Neuronal stem cell (in vitro differentiated cells): ENCODE data around the gene SFXN1.

Source experiments
- DNase-seq: peaks from one replicate; pipeline ENCODE4 v3.0.0-alpha.2; 2013; ENCODE audit warnings: low spot score
- H2AFZ ChIP-seq: one replicate; pipeline ENCODE4 v1.6.1; 2013; ENCODE audit warnings: mild to moderate bottlenecking, low read length, inconsistent platforms
- H2AK5ac ChIP-seq: 2 replicates; pipeline ENCODE4 v1.6.1; 2013; ENCODE audit warnings: low read depth, mild to moderate bottlenecking, inconsistent platforms, low read length, moderate library complexity, mixed read lengths
- H2BK120ac ChIP-seq: 2 replicates; pipeline ENCODE4 v1.6.1; 2013; ENCODE audit warnings: low read depth, mild to moderate bottlenecking, inconsistent platforms, low read length, moderate library complexity, mixed read lengths
- H2BK12ac ChIP-seq: one replicate; pipeline ENCODE4 v1.6.1; 2013; ENCODE audit warnings: low read length, inconsistent platforms
- H2BK15ac ChIP-seq: 2 replicates; pipeline ENCODE4 v1.6.1; 2013; ENCODE audit warnings: mild to moderate bottlenecking, low read length, inconsistent platforms, mixed read lengths
- H2BK5ac ChIP-seq: one replicate; pipeline ENCODE4 v1.6.1; 2013; ENCODE audit warnings: inconsistent platforms, mild to moderate bottlenecking, low read length, moderate library complexity
- H3K14ac ChIP-seq: one replicate; pipeline ENCODE4 v1.6.1; 2013; ENCODE audit warnings: low read length, inconsistent platforms
- H3K18ac ChIP-seq: 2 replicates; pipeline ENCODE4 v1.6.1; 2013; ENCODE audit warnings: low read length, inconsistent platforms
- H3K23ac ChIP-seq: 2 replicates; pipeline ENCODE4 v1.6.1; 2013; ENCODE audit warnings: low read depth, mild to moderate bottlenecking, mixed read lengths, low read length, inconsistent platforms; ENCODE audit not compliant: poor library complexity
- H3K27ac ChIP-seq: replicated peaks from 3 replicates; pipeline ENCODE4 v1.5.1; 2013; ENCODE audit warnings: low read length, inconsistent platforms
- H3K27me3 ChIP-seq, 3 experiments: 2 replicates each; pipeline ENCODE4 v1.6.1; 2013; ENCODE audit warnings: low read length in 3 of 3, mild to moderate bottlenecking in 2 of 3, inconsistent platforms in 1 of 3, low read depth in 1 of 3, mixed read lengths in 1 of 3, moderate library complexity in 1 of 3; ENCODE audit not compliant: control insufficient read depth in 3 of 3, insufficient read depth in 3 of 3
- H3K36me3 ChIP-seq, 2 donors: replicated peaks in 1 of 2; 2 replicates each; pipeline ENCODE4 v1.6.1; 2013; ENCODE audit warnings: low read length in 2 of 2; ENCODE audit not compliant: control insufficient read depth in 2 of 2, insufficient read depth in 2 of 2
- H3K4ac ChIP-seq: 2 replicates; pipeline ENCODE4 v1.6.1; 2013; ENCODE audit warnings: inconsistent platforms, mild to moderate bottlenecking, low read length, moderate library complexity
- H3K4me1 ChIP-seq, 2 donors: 1 replicate in 1 of 2; 2 replicates in 1 of 2; pipeline ENCODE4 v1.6.1; 2013; ENCODE audit warnings: low read length in 2 of 2, low read depth in 1 of 2; ENCODE audit not compliant: control insufficient read depth in 2 of 2, insufficient read depth in 1 of 2
- H3K4me2 ChIP-seq: one replicate; pipeline ENCODE4 v1.6.1; 2013; ENCODE audit warnings: mild to moderate bottlenecking, low read length, inconsistent platforms; ENCODE audit not compliant: insufficient read depth, poor library complexity, severe bottlenecking
- H3K4me3 ChIP-seq, 2 donors: 2 replicates each; pipeline ENCODE4 v1.5.1; 2013; ENCODE audit warnings: low read length in 2 of 2, mild to moderate bottlenecking in 2 of 2, inconsistent platforms in 1 of 2, moderate library complexity in 1 of 2
- H3K79me1 ChIP-seq: one replicate; pipeline ENCODE4 v1.6.1; 2013; ENCODE audit warnings: low read depth, mild to moderate bottlenecking, inconsistent platforms, low read length, moderate library complexity
- H3K9ac ChIP-seq: one replicate; pipeline ENCODE4 v1.6.1; 2013; ENCODE audit warnings: mild to moderate bottlenecking, low read depth, low read length, inconsistent platforms; ENCODE audit not compliant: poor library complexity
- H3K9me3 ChIP-seq, 2 donors: replicated peaks in 1 of 2; 2 replicates each; pipeline versions ENCODE3 to v1.6.1; 2013; ENCODE audit warnings: low read length in 2 of 2, mild to moderate bottlenecking in 2 of 2, inconsistent platforms in 1 of 2, low read depth in 1 of 2, mixed read lengths in 1 of 2, moderate library complexity in 1 of 2; ENCODE audit not compliant: control insufficient read depth in 2 of 2, insufficient read depth in 1 of 2
- H4K8ac ChIP-seq: one replicate; pipeline ENCODE4 v1.6.1; 2013; ENCODE audit warnings: low read depth, mild to moderate bottlenecking, inconsistent platforms, low read length, moderate library complexity
- H4K91ac ChIP-seq: one replicate; pipeline ENCODE4 v1.6.1; 2013; ENCODE audit warnings: low read length, low read depth, mild to moderate bottlenecking, inconsistent platforms; ENCODE audit not compliant: poor library complexity
- WGBS, 2 donors: extraction: QIAGEN DNeasy Blood & Tissue Kit; methylation state at CpG; one replicate each; pipeline ENCODE4 v1.1.7; 2013; ENCODE audit warnings: missing lambda C conversion rate in 2 of 2, mixed read lengths in 1 of 2; ENCODE audit not compliant: insufficient read length in 2 of 2, insufficient replicate concordance in 1 of 2; ENCODE audit errors: extremely low coverage in 2 of 2; 5-methylcytosine and 5-hydroxymethylcytosine counted together

SFXN1 gene

GRCh38 chr5:175523292-175523691, 44.9 kb downstream of the SFXN1 start:
- Histone ChIP-seq H3K4ac (no peak overlapping the region), H2BK15ac (no peak overlapping the region), H3K27me3 (no peaks in the 10 kb centered on the region), H3K4me2 (no peak overlapping the region), H3K14ac (no peak overlapping the region), H3K9me3 (peaks cover 2 to 6% of the 10 kb centered on the region in 2 donors), H3K4me1 (no peaks in the 10 kb centered on the region), H3K18ac (no peak overlapping the region), H4K91ac (no peak overlapping the region), H2BK120ac (no peak overlapping the region), H3K27ac (no peak overlapping the region), H2AK5ac (no peak overlapping the region), H4K8ac (no peak overlapping the region), H2BK12ac (no peak overlapping the region), H3K23ac (no peak overlapping the region), H3K79me1 (no peaks in the 10 kb centered on the region), H3K4me3 (no peak overlapping the region), H2AFZ (no peak overlapping the region), H2BK5ac (no peak overlapping the region), H3K9ac (no peak overlapping the region), H3K36me3 (peaks cover 31 to 97% of the 10 kb centered on the region in 2 donors)
- DNase-seq, result no peak

- no peaks in the 10 kb centered on the region for H3K4me1 ChIP-seq
- H4K91ac ChIP-seq, result no peak overlapping the region
- H3K4ac ChIP-seq, result no peak overlapping the region
- H3K9ac ChIP-seq, result no peak overlapping the region
- H3K79me1 ChIP-seq, result no peaks in the 10 kb centered on the region
- no peak overlapping the region for H3K4me3 ChIP-seq
- no peaks in the 10 kb centered on the region for H3K27me3 ChIP-seq
- no peak overlapping the region for H2BK120ac ChIP-seq
- no peak overlapping the region for H3K14ac ChIP-seq
- no peak overlapping the region for H4K8ac ChIP-seq
- H2AFZ ChIP-seq, result no peak overlapping the region
- no peak overlapping the region for H3K23ac ChIP-seq
- no peak overlapping the region for H2BK15ac ChIP-seq
- DNase-seq, result no peak
- no peaks in the 10 kb centered on the region for H3K9me3 ChIP-seq
- no CpG with 5 or more reads among the region's 1 CpG for WGBS, 2 donors
- no peak overlapping the region for H3K27ac ChIP-seq
- H3K18ac ChIP-seq, result no peak overlapping the region
- no peak overlapping the region for H2BK12ac ChIP-seq
- H2BK5ac ChIP-seq, result no peak overlapping the region
- H2AK5ac ChIP-seq, result no peak overlapping the region
- no peak overlapping the region for H3K4me2 ChIP-seq
- peaks cover 28 to 95% of the 10 kb centered on the region in 2 donors for H3K36me3 ChIP-seq
Observed at GRCh38 chr5:175524211-175524610, 45.9 kb downstream of the SFXN1 start.

- H3K9me3 ChIP-seq, result no peaks in the 10 kb centered on the region
- H3K23ac ChIP-seq, result no peak overlapping the region
- H2BK15ac ChIP-seq, result no peak overlapping the region
- no peak overlapping the region for H4K91ac ChIP-seq
- H3K36me3 ChIP-seq, result peaks cover 20 to 85% of the 10 kb centered on the region in 2 donors
- H2BK12ac ChIP-seq, result no peak overlapping the region
- no peak overlapping the region for H3K4me3 ChIP-seq
- H4K8ac ChIP-seq, result no peak overlapping the region
- no peak overlapping the region for H3K9ac ChIP-seq
- no peak overlapping the region for H3K27ac ChIP-seq
- H2BK5ac ChIP-seq, result no peak overlapping the region
- no peak overlapping the region for H3K18ac ChIP-seq
- no peaks in the 10 kb centered on the region for H3K4me1 ChIP-seq
- no peak overlapping the region for H2AK5ac ChIP-seq
- H3K14ac ChIP-seq, result no peak overlapping the region
- H3K4me2 ChIP-seq, result no peak overlapping the region
- DNase-seq, result no peak
- no peak overlapping the region for H3K4ac ChIP-seq
- no CpG with 5 or more reads among the region's 6 CpGs for WGBS, 2 donors
- no peak overlapping the region for H2AFZ ChIP-seq
- H2BK120ac ChIP-seq, result no peak overlapping the region
- H3K27me3 ChIP-seq, result no peaks in the 10 kb centered on the region
- no peaks in the 10 kb centered on the region for H3K79me1 ChIP-seq
Observed at GRCh38 chr5:175526691-175527090, 48.3 kb downstream of the SFXN1 start.

DNA sequence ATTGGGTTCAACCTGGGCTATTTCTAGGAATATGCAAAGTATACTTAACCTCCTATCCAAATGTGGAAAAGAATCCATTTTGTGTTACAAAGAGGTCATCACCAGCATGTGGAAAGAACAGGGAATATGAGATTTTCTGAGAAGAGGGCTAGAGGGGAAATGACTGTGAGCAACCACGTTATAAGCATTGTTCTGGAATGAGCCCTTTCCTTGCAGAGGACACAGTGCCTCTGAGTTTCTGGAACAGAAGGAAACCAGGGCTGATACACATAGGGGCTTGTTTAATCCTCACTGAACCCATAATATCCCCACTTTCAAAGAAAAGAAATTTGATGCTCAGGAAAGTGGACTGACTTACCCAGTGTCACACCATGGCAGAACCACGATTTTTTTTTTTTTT, 53.0 kb downstream of the SFXN1 start:
- WGBS, 2 donors, result no CpG with 5 or more reads among the region's 2 CpGs
- Histone ChIP-seq H3K27me3 (peaks cover 0 to 2% (median 0%) of the 10 kb centered on the region in 3 experiments), H3K4me1 (peaks cover 3 to 5% of the 10 kb centered on the region in 2 donors), H2AK5ac (no peak overlapping the region), H3K4me2 (no peak overlapping the region), H2BK12ac (no peak overlapping the region), H4K91ac (no peak overlapping the region), H3K9ac (no peak overlapping the region), H3K36me3 (peaks cover 9 to 39% of the 10 kb centered on the region in 2 donors), H2BK120ac (no peak overlapping the region), H3K4me3 (no peak overlapping the region), H3K23ac (no peak overlapping the region), H3K9me3 (no peaks in the 10 kb centered on the region), H2BK5ac (no peak overlapping the region), H3K14ac (no peak overlapping the region), H2BK15ac (no peak overlapping the region), H3K18ac (no peak overlapping the region), H2AFZ (no peak overlapping the region), H3K79me1 (no peaks in the 10 kb centered on the region), H3K27ac (no peak overlapping the region), H4K8ac (no peak overlapping the region), H3K4ac (no peak overlapping the region)
- DNase-seq, result no peak
